ENCODE data around the gene COL26A1. TPM values are rescaled to one million over a fixed set of nuclear protein-coding genes. Genes with fewer than 3 reads are reported as not detected.
"Not testable (repeated sequence)": the region's sequence is repeated elsewhere in the genome, so short reads cannot be mapped to it uniquely, and the experiment has no call there.

Gene COL26A1
- 1 to 10 TPM in 9 of 12 donors, under 1 TPM in 1, not detected in 2; 0.69 to 5.1 (median 1.5) TPM for polyA plus RNA-seq (ENCODE audit: insufficient read length in 12 of 12)
- long read RNA-seq, donor 1 = 0 reads
- long read RNA-seq, donor 2 = 0 reads
- long read RNA-seq, donor 3 = 0 reads
- long read RNA-seq, donor 4 = 0 reads
- long read RNA-seq, donor 5, partial matches to known transcripts = 25 of 122 reads
- long read RNA-seq, donor 5, other reads (novel, unspliced or antisense) = 97 of 122 reads
- long read RNA-seq, donor 6 = 0 reads
- long read RNA-seq, donor 7 = 0 reads
- long read RNA-seq, donor 8 = 0 reads
- long read RNA-seq, donor 9 = 0 reads
- long read RNA-seq, donor 10 = 0 reads
- long read RNA-seq, donor 11, partial matches to known transcripts = 0 of 2 reads
- long read RNA-seq, donor 11, other reads (novel, unspliced or antisense) = 0 of 2 reads

GRCh38 chr7:101362334-101363195 lies at the start of gene COL26A1:
Gene COL26A1 (plus strand): TSS chr7:101362875. CDS start chr7:101363033, 158 bp downstream.
- no peak for DNase-seq

GRCh38 chr7:101315336-101315735 lies 47.3 kb upstream of the COL26A1 start:
- no peak for DNase-seq

GRCh38 chr7:101319401-101319800 lies 43.3 kb upstream of the COL26A1 start:
- DNase-seq = no peak

GRCh38 chr7:101321491-101322401 lies 40.9 kb upstream of the COL26A1 start, which contains the start of gene IFT22:
Gene IFT22 (minus strand): TSS chr7:101321812. CDS start chr7:101321709, 103 bp downstream.
- peak; percentile 95 for DNase-seq

GRCh38 chr7:101328159-101328558 lies 34.5 kb upstream of the COL26A1 start:
- DNase-seq = no peak

- no peak for DNase-seq
Observed at GRCh38 chr7:101330011-101330484, 32.6 kb upstream of the COL26A1 start.

GRCh38 chr7:101332026-101332425 lies 30.6 kb upstream of the COL26A1 start:
- no peak for DNase-seq

- no peak for DNase-seq
Observed at GRCh38 chr7:101333912-101334311, 28.8 kb upstream of the COL26A1 start.

GRCh38 chr7:101340379-101340778 lies 22.3 kb upstream of the COL26A1 start:
- DNase-seq = no peak

- no peak for DNase-seq
Observed at GRCh38 chr7:101342892-101343291, 19.8 kb upstream of the COL26A1 start.

- no peak for DNase-seq
Observed at GRCh38 chr7:101347477-101347876, 15.2 kb upstream of the COL26A1 start.

GRCh38 chr7:101348456-101349067 lies 14.1 kb upstream of the COL26A1 start:
- DNase-seq = not testable (repeated sequence)

GRCh38 chr7:101349300-101349699 lies 13.4 kb upstream of the COL26A1 start:
- not testable (repeated sequence) for DNase-seq

GRCh38 chr7:101352920-101353308 lies 9.8 kb upstream of the COL26A1 start:
- DNase-seq = no peak

- no peak for DNase-seq
Observed at GRCh38 chr7:101357433-101357832, 5.2 kb upstream of the COL26A1 start.

GRCh38 chr7:101363196-101363733 lies 590 bp downstream of the COL26A1 start:
- no peak for DNase-seq

- peak; percentile 59 for DNase-seq
Observed at GRCh38 chr7:101363734-101364374, 1.2 kb downstream of the COL26A1 start.

- no peak for DNase-seq
Observed at GRCh38 chr7:101365956-101366355, 3.3 kb downstream of the COL26A1 start.

GRCh38 chr7:101367676-101368075 lies 5.0 kb downstream of the COL26A1 start:
- DNase-seq = no peak

All from muscle of arm (tissue), 14 donors.